GM18502 (cell line): ENCODE results near the gene MRM2.

Experiments
- ATAC-seq: cut with Tn5 transposase; IDR thresholded peaks from one replicate; pipeline ENCODE4 v1.9.1; 2021; ENCODE audit warnings: mild to moderate bottlenecking; ENCODE audit not compliant: unreplicated experiment, poor library complexity

The MRM2 gene

DNA sequence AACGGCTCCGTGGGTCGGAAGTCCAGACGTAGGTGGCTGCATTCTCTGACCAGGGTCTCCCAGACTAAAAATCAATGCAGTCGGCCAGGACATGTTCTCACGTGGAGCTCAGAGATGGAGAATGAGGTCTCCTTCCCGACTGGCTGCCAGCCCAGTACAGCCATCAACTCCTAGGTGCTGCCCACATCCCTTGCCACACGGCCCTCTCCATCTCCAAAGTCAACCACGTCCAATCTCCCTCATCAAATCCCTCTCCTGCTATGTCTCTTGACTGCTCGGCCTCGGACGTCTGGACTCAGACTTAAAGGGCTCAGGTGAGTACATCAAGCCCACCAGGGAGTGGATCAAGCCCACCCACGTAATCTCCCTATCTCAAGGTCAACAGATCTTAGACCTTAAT is 16.2 kb downstream of the MRM2 start:
- ATAC-seq: no peak

DNA sequence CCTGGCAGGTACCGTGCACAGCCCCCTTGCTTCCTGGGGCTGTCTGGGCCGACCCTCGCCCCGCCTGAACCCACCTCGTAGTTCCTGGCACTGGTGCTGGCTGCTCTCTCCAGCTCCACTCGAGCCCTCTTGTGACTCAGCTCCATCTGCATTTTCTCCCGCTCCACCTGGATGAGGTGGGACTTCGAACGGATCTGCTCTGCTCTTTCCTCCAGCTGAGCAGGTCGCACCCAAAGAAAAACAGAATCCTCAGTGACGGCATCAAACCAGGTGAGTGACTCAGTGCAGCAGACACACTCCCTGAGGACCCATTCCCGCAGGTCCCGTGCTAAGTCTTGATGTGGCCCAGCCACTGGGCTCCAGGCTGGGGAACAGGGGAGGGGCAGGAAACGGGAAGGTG is 16.7 kb downstream of the MRM2 start:
- ATAC-seq: no peak

DNA sequence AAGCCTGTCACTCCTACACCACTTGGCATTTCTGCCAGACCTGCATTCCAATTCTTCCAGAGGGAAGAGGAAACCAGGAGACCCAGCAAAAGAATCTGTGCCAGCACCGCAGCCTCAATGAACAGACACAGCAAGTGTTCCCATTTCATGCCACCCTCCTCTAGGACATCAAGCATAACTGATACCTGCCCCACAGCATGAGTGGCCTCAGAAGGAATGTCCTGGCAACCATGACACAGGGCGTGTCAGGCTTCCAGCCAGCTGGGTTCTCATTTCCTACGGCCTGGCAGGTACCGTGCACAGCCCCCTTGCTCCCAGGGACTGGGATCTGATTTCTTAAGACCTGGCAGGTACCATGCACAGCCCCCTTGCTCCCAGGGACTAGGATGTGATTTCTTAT is 17.1 kb downstream of the MRM2 start:
- ATAC-seq: no peak

DNA sequence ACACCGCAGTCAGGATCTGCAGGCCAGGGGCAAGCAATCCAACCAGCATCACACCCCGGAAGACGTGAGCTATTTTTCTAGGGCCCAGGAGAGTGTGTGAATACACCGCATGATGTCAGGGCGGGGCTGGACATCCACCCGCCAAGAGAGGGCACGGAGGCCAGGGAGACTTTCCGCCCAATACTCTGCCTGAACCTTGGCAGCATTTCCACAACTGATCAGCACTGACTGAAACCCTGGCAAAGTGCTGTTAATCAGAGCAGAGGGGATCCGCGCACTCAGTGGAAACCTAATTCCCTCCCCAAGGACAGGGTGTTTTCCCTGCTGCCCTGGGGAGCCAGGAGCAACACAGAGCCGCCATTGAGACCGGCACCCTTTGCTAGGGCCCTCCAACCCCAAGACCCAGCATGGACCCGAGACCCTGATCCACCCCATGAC is 17.5 kb downstream of the MRM2 start:
- no peak for ATAC-seq

- no peak for ATAC-seq
Observed at GRCh38 chr7:2223321-2223720, 18.7 kb downstream of the MRM2 start.

DNA sequence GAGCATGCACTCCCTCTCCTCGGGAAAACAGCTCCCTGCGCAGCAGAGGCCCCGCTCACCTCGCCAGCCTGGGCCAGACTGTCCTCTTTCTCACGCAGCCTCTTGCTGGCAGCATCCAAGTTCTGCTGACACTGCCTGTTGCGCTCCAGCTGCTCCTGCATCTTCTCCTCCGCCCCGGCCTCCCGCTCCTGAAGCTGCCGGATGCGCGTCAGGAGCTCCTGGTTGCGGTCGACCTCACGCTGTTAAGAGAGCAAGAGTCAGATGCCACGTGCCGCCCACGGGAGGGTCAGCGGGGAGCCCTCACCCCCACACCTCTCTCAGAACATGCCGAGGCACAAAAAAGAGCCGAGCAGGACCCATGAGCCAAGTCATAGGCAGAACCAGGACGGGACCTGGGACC is 19.5 kb downstream of the MRM2 start:
- no peak for ATAC-seq

- no peak for ATAC-seq
Observed at GRCh38 chr7:2220954-2221353, 21.1 kb downstream of the MRM2 start.

DNA sequence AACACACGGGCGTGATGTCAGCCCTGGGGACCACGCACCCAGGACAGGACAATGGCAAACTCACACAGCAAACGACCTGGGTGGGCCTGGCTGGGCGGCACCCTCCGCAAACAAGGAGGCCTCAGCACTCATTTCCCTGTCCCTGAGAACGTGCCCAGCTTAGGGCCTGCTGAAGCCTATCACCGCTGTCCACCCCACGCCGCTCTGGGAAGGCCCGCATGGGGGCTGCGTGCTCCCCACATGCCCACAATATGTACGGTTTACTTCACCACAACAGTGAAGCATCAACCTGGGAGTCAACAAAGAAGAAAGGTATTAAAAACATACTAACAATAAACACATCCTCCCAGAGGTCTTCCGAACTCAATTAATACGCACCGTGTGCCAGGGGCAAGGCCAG is 21.5 kb downstream of the MRM2 start:
- no peak for ATAC-seq

DNA sequence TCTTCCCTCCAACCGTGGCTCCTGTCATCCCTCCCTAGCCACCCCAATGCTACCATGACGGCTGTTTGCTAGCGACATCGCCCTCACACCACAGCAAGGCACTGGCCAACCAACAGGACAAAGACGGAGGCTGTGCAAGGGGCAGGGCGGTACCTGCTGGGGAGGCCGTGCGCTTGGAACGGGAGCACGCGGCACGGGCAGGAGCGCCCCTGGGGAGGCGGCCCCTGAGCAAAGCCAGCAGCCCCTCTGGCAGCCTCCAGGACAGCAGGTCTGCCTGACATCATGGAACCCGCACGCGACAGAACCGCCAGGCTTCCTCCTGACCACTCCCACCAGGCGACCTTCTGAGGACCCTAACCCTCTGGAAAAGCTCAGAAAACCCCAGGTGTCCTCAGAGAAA is 22.0 kb downstream of the MRM2 start:
- ATAC-seq: no peak

- no peak for ATAC-seq
Observed at GRCh38 chr7:2219606-2220005, 22.4 kb downstream of the MRM2 start.

DNA sequence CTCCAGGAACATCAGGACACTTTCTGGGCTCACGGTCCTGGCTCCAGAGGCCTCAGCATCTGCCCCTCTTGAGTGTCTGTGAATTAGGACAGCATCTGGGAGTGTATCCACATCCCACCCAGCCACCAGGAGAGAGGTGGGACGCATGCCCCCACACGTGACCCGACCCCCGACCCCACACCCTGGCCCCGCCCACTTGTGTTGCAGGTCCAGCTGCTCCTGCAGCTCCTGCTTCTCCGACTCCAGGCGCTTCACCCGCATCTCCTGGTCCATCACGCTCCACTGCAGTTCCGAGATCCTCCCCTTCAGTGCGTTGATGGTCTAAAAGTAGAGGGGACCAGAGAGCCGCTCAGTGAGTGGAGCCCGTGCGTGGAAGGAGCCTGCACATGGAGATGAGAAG is 22.9 kb downstream of the MRM2 start:
- no peak for ATAC-seq

- no peak for ATAC-seq
Observed at GRCh38 chr7:2218444-2218785, 23.6 kb downstream of the MRM2 start.

GRCh38 chr7:2217716-2218443 is 24.1 kb downstream of the MRM2 start:
- ATAC-seq: no peak

GRCh38 chr7:2217206-2217605 is 24.8 kb downstream of the MRM2 start:
- no peak for ATAC-seq

GRCh38 chr7:2215851-2216250 is 26.2 kb downstream of the MRM2 start:
- ATAC-seq: no peak

DNA sequence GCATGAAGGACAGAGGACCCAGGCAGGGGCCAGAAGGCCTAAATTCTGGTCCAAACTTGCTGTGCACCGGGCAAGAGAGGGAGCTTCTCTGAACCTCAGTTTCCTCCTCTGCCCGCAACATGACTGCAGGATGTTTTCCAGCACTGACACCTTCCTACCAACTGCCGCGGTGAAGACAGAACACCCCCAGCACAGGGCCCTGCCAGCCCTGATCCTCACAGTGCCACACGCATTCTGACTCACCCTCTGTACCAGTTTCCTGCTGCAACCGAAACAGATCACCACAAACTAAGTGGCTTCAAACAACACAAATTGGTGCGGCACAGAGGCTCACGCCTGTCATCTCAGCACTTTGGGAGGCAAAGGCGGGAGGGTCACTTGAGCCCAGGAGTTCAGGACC is 27.4 kb downstream of the MRM2 start:
- no peak for ATAC-seq

DNA sequence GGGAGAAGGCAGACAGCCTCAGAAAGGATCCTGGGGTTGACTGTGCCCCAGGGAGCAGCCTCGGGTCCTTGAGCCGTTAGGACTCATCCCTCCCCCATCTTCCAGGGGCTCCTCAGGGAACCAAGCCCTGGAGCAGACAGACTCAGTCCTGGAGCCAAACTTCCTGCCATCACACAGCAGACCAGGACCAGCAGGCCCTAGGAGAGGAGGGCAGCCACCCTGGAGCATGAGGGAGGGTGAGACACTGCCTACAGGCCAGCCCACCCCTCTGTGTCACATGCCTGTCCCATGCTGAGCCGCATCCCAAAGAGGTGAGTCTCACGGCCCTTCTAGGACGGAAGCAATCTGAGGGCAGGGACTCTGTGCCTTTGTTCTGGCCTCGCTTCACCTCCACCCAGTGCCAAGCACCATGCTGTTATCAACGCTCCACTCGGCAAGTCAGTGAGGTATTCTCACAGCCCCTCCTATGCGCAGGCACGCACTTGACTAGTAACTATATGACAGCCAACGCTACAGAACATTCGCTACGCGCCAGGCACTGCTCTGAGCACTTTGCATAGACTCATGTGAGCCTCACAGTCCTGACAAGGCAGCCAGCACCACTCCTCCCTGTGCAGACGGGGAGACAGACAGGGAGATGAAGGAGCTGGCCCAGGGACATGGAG is 28.3 kb downstream of the MRM2 start:
- no peak for ATAC-seq

DNA sequence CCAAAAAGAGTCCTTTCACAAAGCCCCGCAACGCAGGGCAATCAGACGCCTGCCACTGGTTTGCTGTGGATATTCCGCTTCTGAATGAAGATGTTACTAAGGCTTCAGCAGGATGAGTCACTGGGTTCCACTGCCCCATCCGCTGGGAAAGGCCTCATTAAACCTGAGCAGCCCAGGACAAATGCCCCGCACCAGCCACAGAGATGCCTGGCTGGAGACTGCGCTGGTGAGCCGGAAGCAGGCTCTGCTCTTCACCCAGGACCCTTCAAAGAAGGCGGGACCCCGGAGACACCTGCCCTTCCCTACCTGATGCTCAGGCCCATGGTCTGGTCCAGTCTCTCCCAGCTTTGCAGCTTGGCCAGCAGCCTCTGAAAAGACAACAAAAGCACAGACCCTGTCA is 29.1 kb downstream of the MRM2 start:
- no peak for ATAC-seq

DNA sequence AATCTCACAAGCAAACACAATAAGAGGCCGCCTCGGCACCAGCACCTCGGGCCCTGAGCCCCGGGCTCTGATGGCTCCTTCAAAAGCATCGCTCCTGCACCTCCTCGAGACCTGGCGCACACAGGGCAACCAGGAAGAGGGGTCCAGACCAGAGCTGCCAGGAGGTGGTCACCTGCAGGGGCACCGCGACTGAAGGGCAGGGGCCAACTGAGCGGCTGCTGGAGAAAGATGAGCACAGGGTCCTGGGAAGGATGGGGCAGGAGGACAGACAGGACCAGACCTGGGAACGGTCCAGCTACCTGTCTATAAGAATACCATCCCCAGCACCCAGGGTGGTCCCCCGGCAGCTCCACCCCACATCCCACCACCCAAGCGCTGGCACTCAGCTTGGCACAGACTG is 30.1 kb downstream of the MRM2 start:
- no peak for ATAC-seq

GRCh38 chr7:2211259-2211880 is 30.6 kb downstream of the MRM2 start:
- ATAC-seq: no peak

DNA sequence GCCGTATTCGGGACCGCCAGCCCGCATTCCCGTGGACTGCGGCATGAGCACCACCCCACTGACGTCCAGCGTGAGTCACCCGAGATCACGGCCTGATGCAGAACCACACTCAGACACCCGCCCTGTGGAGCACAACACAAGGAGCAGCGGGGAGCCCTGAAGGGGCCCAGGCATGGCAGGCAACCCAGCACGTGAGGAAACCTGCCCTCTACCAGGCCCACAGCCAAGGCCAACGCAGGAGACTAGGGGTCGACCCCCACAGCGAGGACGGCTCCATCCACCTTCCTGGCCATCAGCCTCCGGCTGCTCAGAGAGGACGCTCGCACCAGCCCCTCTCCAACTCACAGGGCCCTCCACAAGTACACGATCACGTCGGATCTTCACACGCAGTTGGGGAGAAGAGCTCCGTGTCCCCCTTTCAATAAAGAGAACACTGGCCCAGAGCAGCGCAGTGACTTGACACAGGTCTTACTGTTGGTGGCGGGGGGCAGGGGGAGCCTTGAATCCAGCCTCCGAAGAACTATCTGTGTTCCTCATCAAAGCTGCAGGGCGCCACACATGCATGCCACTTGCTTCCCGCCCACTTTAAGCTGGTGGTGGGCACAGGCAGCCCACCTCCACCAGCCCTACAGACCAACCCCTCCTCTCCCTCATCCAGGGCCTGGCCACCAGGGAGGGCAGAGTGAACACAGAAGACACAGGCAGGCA is 31.3 kb downstream of the MRM2 start:
- ATAC-seq: no peak
